HEK293 (cell line): Measurements from ENCODE around the gene PCYOX1L.

ENCODE experiments used
- CTCF ChIA-PET: fragments of 350-600 bp; formaldehyde crosslinking; extraction: SDS; loops from one replicate; lab custom pipeline; 2021; ENCODE audit warnings: antibody characterized with exemption; lab: Yijun Ruan, JAX
- POLR2A ChIA-PET: fragments of 300-600 bp; formaldehyde crosslinking; extraction: SDS; loops from one replicate; lab custom pipeline; 2020; ENCODE audit warnings: antibody characterized with exemption, inconsistent platforms; lab: Yijun Ruan, JAX
- H3K27ac ChIP-seq: fragments of 200-500 bp; sonication (Bioruptor generic); 2 replicates; pipeline ENCODE4 v1.5.1; 2014; ENCODE audit warnings: low read depth, low read length, control low read depth, inconsistent platforms; ENCODE audit errors: extremely low read depth
- H3K36me3 ChIP-seq, 2 experiments: fragments of 200-500 bp in 1 of 2; sonication (Bioruptor generic) in 1 of 2; 1 replicate in 1 of 2; 2 replicates in 1 of 2; pipeline ENCODE4 v1.5.1; 2014 to 2017; ENCODE audit warnings: inconsistent platforms in 2 of 2, low read length in 2 of 2; ENCODE audit not compliant: control insufficient read depth in 2 of 2, insufficient read depth in 1 of 2
- H3K4me1 ChIP-seq: fragments of 200-500 bp; sonication (Bioruptor generic); 2 replicates; pipeline ENCODE4 v1.5.1; 2014; ENCODE audit warnings: mild to moderate bottlenecking, low read length, inconsistent platforms; ENCODE audit not compliant: control insufficient read depth, insufficient read depth
- H3K4me3 ChIP-seq: 2 replicates; pipeline ENCODE4 v1.5.1; 2011; ENCODE audit warnings: low read depth, mild to moderate bottlenecking, control low read depth, low read length, moderate library complexity
- H3K9me3 ChIP-seq: fragments of 200-500 bp; sonication (Bioruptor generic); 2 replicates; pipeline ENCODE4 v1.5.1; 2014; ENCODE audit warnings: low read depth, low read length, inconsistent platforms; ENCODE audit not compliant: control insufficient read depth, insufficient read depth
- FEZF1 ChIP-seq: fragments of 450-650 bp; formaldehyde crosslinking; IDR thresholded peaks from 2 replicates; pipeline ENCODE4 v1.5.1; 2016; ENCODE audit warnings: missing biosample characterization, missing genetic modification characterization
- GLI4 ChIP-seq: fragments of 450-650 bp; formaldehyde crosslinking; IDR thresholded peaks from 2 replicates; pipeline ENCODE4 v1.5.1; 2016; ENCODE audit warnings: missing biosample characterization, missing genetic modification characterization
- KLF8 ChIP-seq: fragments of 450-650 bp; formaldehyde crosslinking; IDR thresholded peaks from 2 replicates; pipeline ENCODE4 v1.5.1; 2016; ENCODE audit warnings: missing biosample characterization, missing genetic modification characterization
- KLF9 ChIP-seq: fragments of 450-650 bp; formaldehyde crosslinking; IDR thresholded peaks from 2 replicates; pipeline ENCODE4 v1.5.1; 2016; ENCODE audit warnings: missing biosample characterization, missing genetic modification characterization, low read depth
- MZF1 ChIP-seq: fragments of 450-650 bp; formaldehyde crosslinking; IDR thresholded peaks from 2 replicates; pipeline ENCODE4 v1.5.1; 2017; ENCODE audit warnings: missing biosample characterization, missing genetic modification characterization, borderline replicate concordance
- SP7 ChIP-seq: fragments of 450-650 bp; formaldehyde crosslinking; IDR thresholded peaks from 2 replicates; pipeline ENCODE4 v1.5.1; 2016; ENCODE audit warnings: missing biosample characterization, missing genetic modification characterization
- TCF7L2 ChIP-seq: IDR thresholded peaks from 2 replicates; pipeline ENCODE4 v1.6.1; 2011; ENCODE audit warnings: low read depth, mild to moderate bottlenecking, inconsistent platforms, low read length, moderate library complexity, borderline replicate concordance
- WT1 ChIP-seq: fragments of 450-650 bp; formaldehyde crosslinking; IDR thresholded peaks from 2 replicates; pipeline ENCODE4 v1.5.1; 2016; ENCODE audit warnings: missing biosample characterization, missing genetic modification characterization
- ZFP41 ChIP-seq: fragments of 450-650 bp; formaldehyde crosslinking; IDR thresholded peaks from 2 replicates; pipeline ENCODE4 v1.5.1; 2016; ENCODE audit warnings: missing biosample characterization, missing genetic modification characterization, borderline replicate concordance
- ZFP69B ChIP-seq: fragments of 450-650 bp; formaldehyde crosslinking; IDR thresholded peaks from 2 replicates; pipeline ENCODE4 v1.5.1; 2016; ENCODE audit warnings: missing biosample characterization, missing genetic modification characterization
- ZNF266 ChIP-seq: fragments of 450-650 bp; formaldehyde crosslinking; IDR thresholded peaks from 2 replicates; pipeline ENCODE4 v1.5.1; 2016; ENCODE audit warnings: missing biosample characterization, missing genetic modification characterization, low read depth
- ZNF354C ChIP-seq: fragments of 450-650 bp; formaldehyde crosslinking; IDR thresholded peaks from 2 replicates; pipeline ENCODE4 v1.5.1; 2016; ENCODE audit warnings: missing biosample characterization, missing genetic modification characterization, low read depth, borderline replicate concordance
- ZNF366 ChIP-seq: fragments of 450-650 bp; formaldehyde crosslinking; conservative IDR thresholded peaks from 2 replicates; pipeline ENCODE4 v1.5.1; 2016; ENCODE audit warnings: missing biosample characterization, missing genetic modification characterization
- ZNF391 ChIP-seq: fragments of 450-650 bp; formaldehyde crosslinking; IDR thresholded peaks from 2 replicates; pipeline ENCODE4 v1.5.1; 2016; ENCODE audit warnings: low read depth, missing biosample characterization, missing genetic modification characterization, borderline replicate concordance
- ZNF423 ChIP-seq: fragments of 450-650 bp; formaldehyde crosslinking; IDR thresholded peaks from 2 replicates; pipeline ENCODE4 v1.5.1; 2016; ENCODE audit warnings: missing biosample characterization, missing genetic modification characterization
- ZNF530 ChIP-seq: fragments of 450-650 bp; formaldehyde crosslinking; IDR thresholded peaks from 2 replicates; pipeline ENCODE4 v1.5.1; 2016; ENCODE audit warnings: low read depth, missing biosample characterization, missing genetic modification characterization
- ZNF610 ChIP-seq: fragments of 450-650 bp; formaldehyde crosslinking; IDR thresholded peaks from 2 replicates; pipeline ENCODE4 v1.5.1; 2016; ENCODE audit warnings: missing biosample characterization, missing genetic modification characterization, borderline replicate concordance
- ZNF654 ChIP-seq: fragments of 450-650 bp; formaldehyde crosslinking; IDR thresholded peaks from 2 replicates; pipeline ENCODE4 v1.5.1; 2016; ENCODE audit warnings: low read depth, missing biosample characterization, missing genetic modification characterization
- ZNF677 ChIP-seq: fragments of 450-650 bp; IDR thresholded peaks from 2 replicates; pipeline ENCODE4 v1.5.0; 2018; ENCODE audit warnings: missing biosample characterization, mild to moderate bottlenecking, missing genetic modification characterization, moderate library complexity
- ZNF791 ChIP-seq: fragments of 450-650 bp; formaldehyde crosslinking; IDR thresholded peaks from 2 replicates; pipeline ENCODE4 v1.5.1; 2016; ENCODE audit warnings: missing biosample characterization, missing genetic modification characterization
- ZXDB ChIP-seq: fragments of 450-650 bp; formaldehyde crosslinking; IDR thresholded peaks from 2 replicates; pipeline ENCODE4 v1.5.1; 2016; ENCODE audit warnings: missing biosample characterization, missing genetic modification characterization
- TF ChIP-seq, protein P1 (sequence below): fragments of 450-650 bp; formaldehyde crosslinking; IDR thresholded peaks from 2 replicates; pipeline ENCODE4 v1.5.1; 2016; ENCODE audit warnings: missing biosample characterization, missing genetic modification characterization
- TF ChIP-seq, protein P2 (sequence below): fragments of 450-650 bp; formaldehyde crosslinking; IDR thresholded peaks from 2 replicates; pipeline ENCODE4 v1.5.1; 2017; ENCODE audit warnings: missing biosample characterization, mild to moderate bottlenecking, missing genetic modification characterization, moderate library complexity
- TF ChIP-seq, protein P3 (sequence below): fragments of 450-650 bp; IDR thresholded peaks from 2 replicates; pipeline ENCODE4 v1.5.1; 2018; ENCODE audit warnings: missing biosample characterization, missing genetic modification characterization
- TF ChIP-seq, protein P4 (sequence below): fragments of 450-650 bp; formaldehyde crosslinking; IDR thresholded peaks from 2 replicates; pipeline ENCODE4 v1.5.1; 2016; ENCODE audit warnings: missing biosample characterization, missing genetic modification characterization

The PCYOX1L gene

DNA sequence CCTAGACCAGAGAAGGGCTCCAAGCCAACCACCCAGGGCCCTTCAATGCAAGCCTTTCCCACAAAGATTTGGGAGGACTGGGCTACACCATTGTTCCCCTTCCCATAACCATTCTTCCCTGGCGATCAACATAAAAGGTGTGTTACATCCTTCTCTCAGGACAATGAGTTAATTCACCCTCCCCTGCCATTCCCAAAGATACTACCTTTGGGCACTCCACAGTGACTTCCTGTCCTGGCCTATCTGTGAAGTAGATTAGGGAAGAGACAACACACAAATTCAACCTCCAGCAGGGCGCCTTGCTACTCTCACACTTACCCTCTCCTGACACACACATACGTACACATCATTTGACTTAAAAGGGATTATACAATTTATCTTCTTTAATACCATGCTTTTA lies 44.4 kb downstream of the PCYOX1L start:
- ChIA-PET CTCF (no interaction called here), POLR2A (no interaction called here)
- no peaks in the 10 kb centered on the region for H3K36me3 ChIP-seq
- TF ChIP-seq ZNF391 (tag by site-specific recombination): no peak
- TF ChIP-seq ZNF354C (tag by site-specific recombination): no peak
- TF ChIP-seq ZFP69B (tag by site-specific recombination): no peak
- TF ChIP-seq KLF9 (tag by site-specific recombination): no peak
- no peak for TF ChIP-seq SP7
- TF ChIP-seq ZNF791: no peak
- TF ChIP-seq ZNF654 (tag by site-specific recombination): no peak
- TF ChIP-seq ZNF530 (tag by site-specific recombination): no peak
- TF ChIP-seq TCF7L2: no peak
- TF ChIP-seq WT1 (tag by site-specific recombination): no peak
- TF ChIP-seq, protein P1, sequence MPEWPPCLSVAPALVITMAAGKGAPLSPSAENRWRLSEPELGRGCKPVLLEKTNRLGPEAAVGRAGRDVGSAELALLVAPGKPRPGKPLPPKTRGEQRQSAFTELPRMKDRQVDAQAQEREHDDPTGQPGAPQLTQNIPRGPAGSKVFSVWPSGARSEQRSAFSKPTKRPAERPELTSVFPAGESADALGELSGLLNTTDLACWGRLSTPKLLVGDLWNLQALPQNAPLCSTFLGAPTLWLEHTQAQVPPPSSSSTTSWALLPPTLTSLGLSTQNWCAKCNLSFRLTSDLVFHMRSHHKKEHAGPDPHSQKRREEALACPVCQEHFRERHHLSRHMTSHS (tag by site-specific recombination): no peak
- H3K9me3 ChIP-seq: no peaks in the 10 kb centered on the region
- H3K4me1 ChIP-seq: no peaks in the 10 kb centered on the region
- H3K4me3 ChIP-seq: no peak overlapping the region
- H3K27ac ChIP-seq: no peak overlapping the region

DNA sequence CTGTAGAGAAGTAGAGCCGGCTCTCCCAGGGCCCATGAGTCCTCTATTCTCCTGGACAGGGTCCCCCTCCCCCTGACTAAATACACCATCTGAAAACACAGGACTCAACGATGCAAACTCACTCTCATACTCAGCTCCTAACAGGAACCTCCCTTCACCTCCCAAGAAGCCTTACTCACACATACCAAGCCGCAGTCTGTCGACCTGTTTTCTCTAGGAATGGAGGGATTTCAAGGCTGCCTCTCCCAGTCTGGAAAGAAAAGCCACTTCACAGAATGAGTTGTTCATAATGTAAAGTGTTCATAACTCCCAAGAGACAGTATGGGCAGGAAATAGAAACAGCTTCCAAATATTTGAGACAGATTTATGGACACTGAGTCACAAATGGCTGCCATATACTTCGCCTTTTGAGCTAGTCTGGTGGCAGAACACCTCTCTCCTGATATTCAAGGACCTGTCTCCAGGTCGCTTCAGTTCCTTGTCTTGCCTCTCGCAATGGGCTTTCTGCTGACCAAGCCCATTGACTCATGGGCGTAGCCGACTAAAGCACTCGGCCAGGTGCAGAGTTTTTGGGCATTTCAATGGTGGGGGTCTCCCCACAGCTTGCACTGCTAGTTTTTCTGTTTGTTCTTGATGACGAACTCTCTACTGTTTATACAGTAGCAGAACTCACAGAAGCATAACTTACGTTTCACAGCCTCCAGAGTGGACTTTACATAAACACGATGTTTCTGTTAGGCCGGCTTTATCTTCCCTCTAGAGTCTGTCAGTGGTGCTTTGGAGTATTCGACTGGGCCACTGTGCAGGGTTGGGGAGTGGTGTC lies 46.3 kb downstream of the PCYOX1L start:
- no peaks in the 10 kb centered on the region for H3K4me1 ChIP-seq
- CTCF ChIA-PET: interaction anchor here (0.6 to 1.7 kb wide), 5 partner anchors 22 to 207 kb away, joined by 3 to 9 read pairs (median 4); no protein-coding TSS in a partner anchor
- H3K36me3 ChIP-seq: no peaks in the 10 kb centered on the region
- H3K4me3 ChIP-seq: no peak overlapping the region
- no peaks in the 10 kb centered on the region for H3K9me3 ChIP-seq
- TF ChIP-seq ZFP69B (tag by site-specific recombination) (no peak), GLI4 (tag by site-specific recombination) (no peak), ZNF423 (tag by site-specific recombination) (no peak)
- TF ChIP-seq, protein P2, sequence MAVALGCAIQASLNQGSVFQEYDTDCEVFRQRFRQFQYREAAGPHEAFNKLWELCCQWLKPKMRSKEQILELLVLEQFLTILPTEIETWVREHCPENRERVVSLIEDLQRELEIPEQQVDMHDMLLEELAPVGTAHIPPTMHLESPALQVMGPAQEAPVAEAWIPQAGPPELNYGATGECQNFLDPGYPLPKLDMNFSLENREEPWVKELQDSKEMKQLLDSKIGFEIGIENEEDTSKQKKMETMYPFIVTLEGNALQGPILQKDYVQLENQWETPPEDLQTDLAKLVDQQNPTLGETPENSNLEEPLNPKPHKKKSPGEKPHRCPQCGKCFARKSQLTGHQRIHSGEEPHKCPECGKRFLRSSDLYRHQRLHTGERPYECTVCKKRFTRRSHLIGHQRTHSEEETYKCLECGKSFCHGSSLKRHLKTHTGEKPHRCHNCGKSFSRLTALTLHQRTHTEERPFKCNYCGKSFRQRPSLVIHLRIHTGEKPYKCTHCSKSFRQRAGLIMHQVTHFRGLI (tag by site-specific recombination): no peak
- TF ChIP-seq, all 188 proteins: peak for 0
- no peak overlapping the region for H3K27ac ChIP-seq
- POLR2A ChIA-PET: no interaction called here

DNA sequence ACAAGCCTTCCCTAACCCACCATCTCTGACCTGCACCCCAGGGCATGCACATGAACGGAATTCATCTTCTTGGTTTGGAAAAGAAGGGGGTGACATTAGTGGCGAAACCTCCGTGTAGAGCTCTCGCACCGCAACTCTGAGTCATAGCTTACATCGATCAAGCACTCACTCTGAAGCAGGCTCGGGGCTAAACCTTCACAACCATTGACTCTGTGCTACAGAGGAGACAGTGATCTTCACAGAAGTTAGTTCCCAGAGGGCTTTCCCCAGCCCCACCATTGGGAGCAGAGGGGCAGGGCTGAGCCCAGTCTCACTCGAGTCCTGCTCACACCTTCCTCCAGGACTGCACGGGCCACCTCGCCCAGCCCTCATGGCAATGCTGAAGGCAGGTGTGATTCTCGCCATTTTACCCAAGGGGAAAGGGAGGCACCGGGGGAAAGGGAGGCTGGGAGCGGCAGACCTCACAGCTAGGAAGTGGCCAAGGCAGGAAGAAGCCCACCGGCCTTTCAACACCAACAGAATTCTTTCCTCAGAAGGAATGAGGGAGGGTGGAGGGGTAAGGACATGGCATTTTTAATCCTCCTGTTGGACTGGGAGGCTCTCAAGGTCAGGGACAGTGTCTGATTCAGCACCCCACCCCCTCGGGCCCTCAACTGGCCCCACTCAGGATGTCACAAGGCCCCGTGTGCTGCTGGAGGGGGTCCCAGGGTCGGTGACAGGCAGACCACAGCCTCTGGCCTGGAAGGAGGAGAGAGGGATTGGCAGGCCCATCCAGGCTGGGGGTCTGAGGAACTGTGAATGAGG lies 47.1 kb downstream of the PCYOX1L start:
- Histone ChIP-seq H3K4me1 (no peaks in the 10 kb centered on the region), H3K9me3 (no peaks in the 10 kb centered on the region), H3K36me3 (no peaks in the 10 kb centered on the region), H3K27ac (no peak overlapping the region), H3K4me3 (no peak overlapping the region)
- ChIA-PET CTCF (interaction anchor here (0.8 to 1.7 kb wide), 4 partner anchors 23 to 206 kb away, joined by 3 to 9 read pairs (median 4); no protein-coding TSS in a partner anchor), POLR2A (no interaction called here)
- no peak for TF ChIP-seq MZF1 (tag by site-specific recombination)
- no peak for TF ChIP-seq KLF8 (tag by site-specific recombination)
- TF ChIP-seq, protein P3, sequence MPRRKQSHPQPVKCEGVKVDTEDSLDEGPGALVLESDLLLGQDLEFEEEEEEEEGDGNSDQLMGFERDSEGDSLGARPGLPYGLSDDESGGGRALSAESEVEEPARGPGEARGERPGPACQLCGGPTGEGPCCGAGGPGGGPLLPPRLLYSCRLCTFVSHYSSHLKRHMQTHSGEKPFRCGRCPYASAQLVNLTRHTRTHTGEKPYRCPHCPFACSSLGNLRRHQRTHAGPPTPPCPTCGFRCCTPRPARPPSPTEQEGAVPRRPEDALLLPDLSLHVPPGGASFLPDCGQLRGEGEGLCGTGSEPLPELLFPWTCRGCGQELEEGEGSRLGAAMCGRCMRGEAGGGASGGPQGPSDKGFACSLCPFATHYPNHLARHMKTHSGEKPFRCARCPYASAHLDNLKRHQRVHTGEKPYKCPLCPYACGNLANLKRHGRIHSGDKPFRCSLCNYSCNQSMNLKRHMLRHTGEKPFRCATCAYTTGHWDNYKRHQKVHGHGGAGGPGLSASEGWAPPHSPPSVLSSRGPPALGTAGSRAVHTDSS (tag by site-specific recombination): no peak
- TF ChIP-seq ZNF366: no peak
- no peak for TF ChIP-seq ZXDB
- TF ChIP-seq ZNF677 (tag by site-specific recombination): no peak
- TF ChIP-seq FEZF1 (tag by site-specific recombination): no peak
- TF ChIP-seq ZNF266 (tag by site-specific recombination): no peak
- TF ChIP-seq, protein P4, sequence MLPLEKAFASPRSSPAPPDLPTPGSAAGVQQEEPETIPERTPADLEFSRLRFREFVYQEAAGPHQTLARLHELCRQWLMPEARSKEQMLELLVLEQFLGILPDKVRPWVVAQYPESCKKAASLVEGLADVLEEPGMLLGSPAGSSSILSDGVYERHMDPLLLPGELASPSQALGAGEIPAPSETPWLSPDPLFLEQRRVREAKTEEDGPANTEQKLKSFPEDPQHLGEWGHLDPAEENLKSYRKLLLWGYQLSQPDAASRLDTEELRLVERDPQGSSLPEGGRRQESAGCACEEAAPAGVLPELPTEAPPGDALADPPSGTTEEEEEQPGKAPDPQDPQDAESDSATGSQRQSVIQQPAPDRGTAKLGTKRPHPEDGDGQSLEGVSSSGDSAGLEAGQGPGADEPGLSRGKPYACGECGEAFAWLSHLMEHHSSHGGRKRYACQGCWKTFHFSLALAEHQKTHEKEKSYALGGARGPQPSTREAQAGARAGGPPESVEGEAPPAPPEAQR (tag by site-specific recombination): no peak
- no peak for TF ChIP-seq ZNF610
- TF ChIP-seq ZFP41 (tag by site-specific recombination): no peak
